Upper lobe of right lung (tissue), 1 donor: Measurements from ENCODE around the gene ITPR2. TPM values are rescaled to one million over a fixed set of nuclear protein-coding genes. Genes with fewer than 3 reads are reported as not detected.

Experiments
- ATAC-seq: fragments of 200-7000 bp; cut with Tn5 transposase; one replicate; pipeline ENCODE4 v1.9.1; 2020; ENCODE audit warnings: mild to moderate bottlenecking, moderate library complexity
- DNase-seq: peaks from one replicate; pipeline ENCODE4 v3.0.0-alpha.2; 2020
- H3K27ac ChIP-seq: fragments of 200-600 bp; one replicate; pipeline ENCODE4 v1.8.0; 2022
- H3K27me3 ChIP-seq: fragments of 200-600 bp; one replicate; pipeline ENCODE4 v1.8.0; 2022; ENCODE audit warnings: mild to moderate bottlenecking
- H3K36me3 ChIP-seq: fragments of 200-600 bp; one replicate; pipeline ENCODE4 v1.8.0; 2022
- H3K4me1 ChIP-seq: fragments of 200-600 bp; one replicate; pipeline ENCODE4 v1.8.0; 2022
- H3K4me3 ChIP-seq: fragments of 200-600 bp; one replicate; pipeline ENCODE4 v1.8.0; 2022; ENCODE audit warnings: mild to moderate bottlenecking
- H3K9me3 ChIP-seq: fragments of 200-600 bp; one replicate; pipeline ENCODE4 v1.8.0; 2022
- intact Hi-C: fragments of 100-400 bp; cut with DNase I; formaldehyde crosslinking; loops from one replicate; pipeline ENCODE4 v1.11.0; 2022
- total RNA-seq: library from RNA; stranded (reverse); fragmentation: NEBNext Ultra II Directional; extraction: Animal tissue kit (Norgen Biotek cat#: 25700); gene quantifications from one replicate; pipeline ENCODE4 v1.2.1, GENCODE V29; 2021
- TF ChIP-seq, protein P1 (sequence below): fragments of 200-600 bp; IDR thresholded peaks from one replicate; pipeline ENCODE4 v1.8.0; 2022; ENCODE audit warnings: antibody characterized with exemption
- donor health status: DM: no; HTN: yes; CAD: no; lungs with severe emphysema.

The ITPR2 gene
- total RNA-seq, 1 donor from 2014 or later: 50.8 TPM

DNA sequence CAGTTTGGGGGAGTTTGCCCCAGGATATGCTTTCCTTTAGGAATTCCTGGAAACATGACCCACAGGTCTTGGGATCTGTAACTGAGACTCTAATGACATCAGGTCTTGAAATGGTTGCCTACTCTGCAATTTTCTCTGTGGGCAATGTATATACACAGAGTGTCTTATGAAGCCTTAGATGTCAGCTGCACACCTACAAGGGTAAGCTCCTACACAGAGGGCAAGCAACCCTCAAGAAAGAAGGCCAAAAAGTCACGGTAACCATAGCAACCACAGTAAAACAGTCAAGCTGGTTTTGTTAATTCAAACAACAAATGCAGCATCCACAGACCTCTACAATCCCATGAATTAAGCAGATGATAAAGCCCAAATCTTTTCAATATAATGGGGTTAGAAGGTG lies 344.6 kb downstream of the ITPR2 start:
- Histone ChIP-seq H3K27ac (no peak overlapping the region), H3K27me3 (no peaks in the 10 kb centered on the region), H3K4me1 (no peaks in the 10 kb centered on the region), H3K9me3 (no peaks in the 10 kb centered on the region), H3K36me3 (peaks cover 14% of the 10 kb centered on the region), H3K4me3 (no peak overlapping the region)
- TF ChIP-seq, protein P1, sequence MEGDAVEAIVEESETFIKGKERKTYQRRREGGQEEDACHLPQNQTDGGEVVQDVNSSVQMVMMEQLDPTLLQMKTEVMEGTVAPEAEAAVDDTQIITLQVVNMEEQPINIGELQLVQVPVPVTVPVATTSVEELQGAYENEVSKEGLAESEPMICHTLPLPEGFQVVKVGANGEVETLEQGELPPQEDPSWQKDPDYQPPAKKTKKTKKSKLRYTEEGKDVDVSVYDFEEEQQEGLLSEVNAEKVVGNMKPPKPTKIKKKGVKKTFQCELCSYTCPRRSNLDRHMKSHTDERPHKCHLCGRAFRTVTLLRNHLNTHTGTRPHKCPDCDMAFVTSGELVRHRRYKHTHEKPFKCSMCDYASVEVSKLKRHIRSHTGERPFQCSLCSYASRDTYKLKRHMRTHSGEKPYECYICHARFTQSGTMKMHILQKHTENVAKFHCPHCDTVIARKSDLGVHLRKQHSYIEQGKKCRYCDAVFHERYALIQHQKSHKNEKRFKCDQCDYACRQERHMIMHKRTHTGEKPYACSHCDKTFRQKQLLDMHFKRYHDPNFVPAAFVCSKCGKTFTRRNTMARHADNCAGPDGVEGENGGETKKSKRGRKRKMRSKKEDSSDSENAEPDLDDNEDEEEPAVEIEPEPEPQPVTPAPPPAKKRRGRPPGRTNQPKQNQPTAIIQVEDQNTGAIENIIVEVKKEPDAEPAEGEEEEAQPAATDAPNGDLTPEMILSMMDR: no peak
- intact Hi-C loops: no loop called here
- no peak for DNase-seq
- no peak for ATAC-seq

DNA sequence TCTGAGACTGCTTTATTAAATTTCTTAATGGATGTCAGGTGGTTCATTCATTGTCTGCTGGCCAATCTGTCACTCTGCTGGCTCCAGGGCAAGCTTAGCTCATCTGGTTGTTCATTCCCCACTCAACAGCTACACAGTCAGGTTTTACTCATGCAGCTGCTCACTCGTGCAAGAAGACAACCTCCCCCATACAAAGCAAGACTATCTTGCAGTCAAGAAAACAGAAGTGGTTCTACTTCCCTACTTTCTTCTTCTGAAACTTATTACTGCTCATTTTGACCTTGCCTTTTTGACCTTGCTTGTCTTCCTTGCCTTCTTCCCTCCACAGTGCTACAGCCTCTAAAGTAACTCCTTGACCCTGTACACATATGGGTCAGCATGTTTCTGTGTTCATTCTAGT lies 359.7 kb downstream of the ITPR2 start:
- H3K36me3 ChIP-seq: peaks cover 6% of the 10 kb centered on the region
- H3K27me3 ChIP-seq: no peaks in the 10 kb centered on the region
- ATAC-seq (peak; percentile 83), DNase-seq (no peak)
- no peak overlapping the region for H3K4me3 ChIP-seq
- peaks cover 5% of the 10 kb centered on the region for H3K4me1 ChIP-seq
- H3K27ac ChIP-seq: no peak overlapping the region
- TF ChIP-seq, protein P1: no peak
- no peaks in the 10 kb centered on the region for H3K9me3 ChIP-seq
- intact Hi-C loops: no loop called here

DNA sequence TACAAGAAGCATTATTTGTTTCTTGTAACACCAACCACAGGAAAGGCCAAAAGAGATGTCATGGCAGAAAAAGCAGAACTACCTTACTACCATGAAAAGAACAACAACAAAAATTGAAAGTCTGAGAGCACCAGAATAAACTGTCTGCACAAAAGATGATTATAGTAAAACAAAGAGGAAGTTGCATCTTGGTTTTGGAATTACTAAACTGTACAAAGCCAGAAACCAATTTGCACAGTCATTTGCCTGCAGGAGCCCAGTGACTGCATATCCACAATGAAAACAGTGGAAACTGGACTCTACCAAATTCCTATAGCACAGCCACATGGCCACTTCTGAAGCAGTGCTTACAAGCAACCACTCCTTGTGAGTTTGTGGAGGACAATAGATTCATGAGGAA lies 361.4 kb downstream of the ITPR2 start:
- peaks cover 6% of the 10 kb centered on the region for H3K36me3 ChIP-seq
- H3K4me3 ChIP-seq: no peak overlapping the region
- peaks cover 5% of the 10 kb centered on the region for H3K4me1 ChIP-seq
- no peak for DNase-seq
- H3K27me3 ChIP-seq: no peaks in the 10 kb centered on the region
- peak overlapping the region; percentile 0 for H3K27ac ChIP-seq
- peak; percentile 81 for ATAC-seq
- H3K9me3 ChIP-seq: no peaks in the 10 kb centered on the region
- intact Hi-C loops: no loop called here
- TF ChIP-seq, protein P1: no peak

DNA sequence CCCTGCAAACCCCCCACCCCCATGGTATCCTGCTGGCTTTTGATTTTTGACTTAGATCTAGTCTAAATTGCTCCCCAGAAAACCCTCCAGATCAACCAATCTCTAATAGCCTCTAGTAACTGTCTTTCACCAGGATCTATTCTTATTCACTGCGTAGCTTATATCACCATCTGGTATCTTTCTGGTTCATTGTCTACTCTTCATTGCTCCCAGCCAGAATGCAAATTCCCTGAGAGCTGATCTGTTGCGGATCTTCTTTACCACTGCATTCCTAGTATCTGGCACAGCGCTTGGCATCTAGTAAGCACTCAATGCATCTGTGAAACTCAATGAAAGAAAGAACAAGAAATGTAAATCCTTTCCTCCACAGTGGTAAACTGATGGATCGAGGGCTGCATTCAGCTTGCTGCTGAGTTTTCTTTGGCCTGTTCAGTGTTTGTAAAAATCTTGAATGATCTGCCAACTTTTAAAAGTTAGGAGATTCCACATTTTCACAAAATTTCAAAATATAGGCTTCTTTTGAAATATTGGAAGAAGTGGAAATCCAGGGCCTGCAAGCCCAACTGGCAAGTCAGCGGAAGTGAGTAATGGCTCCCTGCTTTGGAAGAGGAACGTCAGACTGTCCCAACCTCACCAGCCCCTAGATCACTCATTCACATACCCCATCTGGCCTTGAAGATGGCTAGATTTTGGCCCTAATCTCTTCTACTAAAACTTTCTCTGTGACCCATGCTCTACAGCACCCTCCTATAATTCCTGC lies 363.4 kb downstream of the ITPR2 start:
- intact Hi-C loops: no loop called here
- DNase-seq: no peak
- Histone ChIP-seq H3K9me3 (no peaks in the 10 kb centered on the region), H3K27ac (no peak overlapping the region), H3K36me3 (no peaks in the 10 kb centered on the region), H3K4me3 (no peak overlapping the region), H3K27me3 (no peaks in the 10 kb centered on the region), H3K4me1 (peaks cover 5% of the 10 kb centered on the region)
- TF ChIP-seq, protein P1: no peak
- ATAC-seq: no peak

DNA sequence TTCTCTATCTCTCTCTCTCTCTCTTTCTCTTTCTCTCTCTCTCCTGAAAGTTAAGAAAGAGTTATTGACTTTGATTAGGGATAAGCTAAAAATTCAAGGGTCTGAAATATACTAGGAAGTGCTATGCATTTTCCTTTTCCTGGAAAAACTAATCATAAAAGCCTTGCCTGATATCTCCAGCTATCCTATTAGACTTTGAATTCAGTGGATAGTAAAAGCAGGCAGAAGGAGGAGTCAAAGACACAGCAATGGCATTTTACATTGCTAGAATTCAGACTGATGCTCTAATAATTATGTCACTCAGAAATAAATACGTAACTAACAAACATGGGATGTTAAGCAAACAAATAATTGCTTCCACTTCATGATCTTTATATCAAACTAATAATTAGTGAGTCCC lies 365.6 kb downstream of the ITPR2 start:
- no peaks in the 10 kb centered on the region for H3K9me3 ChIP-seq
- H3K4me1 ChIP-seq: no peaks in the 10 kb centered on the region
- no peaks in the 10 kb centered on the region for H3K36me3 ChIP-seq
- H3K4me3 ChIP-seq: no peak overlapping the region
- ATAC-seq: no peak
- no peaks in the 10 kb centered on the region for H3K27me3 ChIP-seq
- intact Hi-C loops: no loop called here
- no peak overlapping the region for H3K27ac ChIP-seq
- DNase-seq: no peak
- TF ChIP-seq, protein P1: no peak

DNA sequence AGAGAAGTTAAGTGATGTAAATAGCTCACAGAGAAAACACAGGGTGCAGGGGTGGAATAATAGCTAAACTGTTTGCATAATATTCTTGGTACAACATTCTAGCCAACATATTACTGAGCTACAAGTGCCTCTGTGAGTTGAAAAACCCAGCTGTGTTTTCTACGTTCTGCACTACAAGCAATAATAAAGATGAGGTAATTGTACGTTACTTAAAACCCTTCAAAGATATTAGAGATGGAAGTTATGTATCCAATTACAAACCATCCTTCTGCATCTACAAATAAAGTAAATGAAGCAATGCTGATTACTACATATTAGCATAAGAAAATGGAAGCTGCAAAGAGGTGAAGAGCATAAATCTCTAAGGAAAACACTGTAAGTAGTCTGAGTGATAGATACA lies 366.3 kb downstream of the ITPR2 start:
- Histone ChIP-seq H3K36me3 (no peaks in the 10 kb centered on the region), H3K4me3 (no peak overlapping the region), H3K4me1 (no peaks in the 10 kb centered on the region), H3K9me3 (no peaks in the 10 kb centered on the region), H3K27me3 (no peaks in the 10 kb centered on the region), H3K27ac (no peak overlapping the region)
- TF ChIP-seq, protein P1: no peak
- ATAC-seq (no peak), DNase-seq (no peak)
- intact Hi-C loops: no loop called here
